Hepatocyte (in vitro differentiated cells): ENCODE data around the gene LENG8. TPM values are rescaled to one million over a fixed set of nuclear protein-coding genes. Genes with fewer than 3 reads are reported as not detected.

ENCODE experiments used
- DNase-seq: peaks from one replicate; pipeline ENCODE4 v3.0.0-alpha.2; 2016; ENCODE audit warnings: low spot score
- H2AFZ ChIP-seq: fragments of 200-600 bp; sonication (generic); 2 replicates; pipeline ENCODE4 v1.6.0; 2016; ENCODE audit warnings: antibody characterized with exemption, mild to moderate bottlenecking
- H3K27ac ChIP-seq: fragments of 200-600 bp; sonication (generic); 2 replicates; pipeline ENCODE4 v1.5.1; 2016; ENCODE audit warnings: mild to moderate bottlenecking
- H3K27me3 ChIP-seq: fragments of 200-600 bp; sonication (generic); 2 replicates; pipeline ENCODE4 v1.6.1; 2016
- H3K36me3 ChIP-seq: fragments of 200-600 bp; sonication (generic); replicated peaks from 2 replicates; pipeline ENCODE4 v1.5.1; 2016; ENCODE audit warnings: low read depth; ENCODE audit not compliant: insufficient read depth
- H3K4me1 ChIP-seq: fragments of 200-600 bp; sonication (generic); 2 replicates; pipeline ENCODE4 v1.5.1; 2016; ENCODE audit warnings: mild to moderate bottlenecking, moderate library complexity; ENCODE audit not compliant: insufficient read depth
- H3K4me2 ChIP-seq: fragments of 200-600 bp; sonication (generic); 2 replicates; pipeline ENCODE4 v1.6.0; 2016
- H3K4me3 ChIP-seq: fragments of 200-600 bp; sonication (generic); 2 replicates; pipeline ENCODE4 v1.5.1; 2016; ENCODE audit warnings: mild to moderate bottlenecking
- H3K79me2 ChIP-seq: fragments of 200-600 bp; sonication (generic); 2 replicates; pipeline ENCODE4 v1.6.0; 2017; ENCODE audit warnings: mild to moderate bottlenecking
- H3K9me2 ChIP-seq: fragments of 200-600 bp; sonication (generic); replicated peaks from 2 replicates; pipeline ENCODE4 v1.6.0; 2017; ENCODE audit warnings: mild to moderate bottlenecking; ENCODE audit not compliant: insufficient read depth
- H3K9me3 ChIP-seq: fragments of 200-600 bp; sonication (generic); 2 replicates; pipeline ENCODE4 v1.5.1; 2016; ENCODE audit warnings: low read depth, mild to moderate bottlenecking
- H4K20me1 ChIP-seq: fragments of 200-600 bp; sonication (generic); 2 replicates; pipeline ENCODE4 v1.6.0; 2016; ENCODE audit warnings: mild to moderate bottlenecking; ENCODE audit not compliant: insufficient read depth, poor library complexity, severe bottlenecking
- CTCF ChIP-seq: fragments of 200-600 bp; sonication (generic); IDR thresholded peaks from 2 replicates; pipeline ENCODE4 v1.5.1; 2016; ENCODE audit warnings: antibody characterized with exemption, mild to moderate bottlenecking; ENCODE audit not compliant: poor library complexity
- EZH2 ChIP-seq: fragments of 200-600 bp; sonication (generic); IDR thresholded peaks from 2 replicates; pipeline ENCODE4 v1.6.1; 2016; ENCODE audit warnings: antibody characterized with exemption, mild to moderate bottlenecking, borderline replicate concordance
- EZH2phosphoT487 ChIP-seq: fragments of 200-600 bp; sonication (generic); IDR thresholded peaks from one replicate; pipeline ENCODE4 v1.6.1; 2018; ENCODE audit warnings: antibody characterized with exemption, mild to moderate bottlenecking, low read depth, moderate library complexity; ENCODE audit not compliant: unreplicated experiment, severe bottlenecking
- WGBS: methylation state at CpG from one replicate; pipeline ENCODE4 v1.1.6; 2016; ENCODE audit warnings: low lambda C conversion rate; ENCODE audit errors: missing lambda C conversion rate; 5-methylcytosine and 5-hydroxymethylcytosine counted together
- polyA plus RNA-seq: library from polyadenylated mRNA; unstranded; fragments of >200 nt; fragmentation: Nextera tagmentation; extraction: Ambion mirVana; gene quantifications from 2 replicates; pipeline ENCODE4 v1.2.1, GENCODE V29; 2016
- total RNA-seq: library from RNA; depleted of rRNA; stranded (reverse); fragments of >200 nt; gene quantifications from 2 replicates; pipeline ENCODE4 v1.2.3, GENCODE V29; 2014

The LENG8 gene
- total and polyA plus RNA-seq, 2 experiments from 2014 or later: 36.6 to 54.0 TPM

DNA sequence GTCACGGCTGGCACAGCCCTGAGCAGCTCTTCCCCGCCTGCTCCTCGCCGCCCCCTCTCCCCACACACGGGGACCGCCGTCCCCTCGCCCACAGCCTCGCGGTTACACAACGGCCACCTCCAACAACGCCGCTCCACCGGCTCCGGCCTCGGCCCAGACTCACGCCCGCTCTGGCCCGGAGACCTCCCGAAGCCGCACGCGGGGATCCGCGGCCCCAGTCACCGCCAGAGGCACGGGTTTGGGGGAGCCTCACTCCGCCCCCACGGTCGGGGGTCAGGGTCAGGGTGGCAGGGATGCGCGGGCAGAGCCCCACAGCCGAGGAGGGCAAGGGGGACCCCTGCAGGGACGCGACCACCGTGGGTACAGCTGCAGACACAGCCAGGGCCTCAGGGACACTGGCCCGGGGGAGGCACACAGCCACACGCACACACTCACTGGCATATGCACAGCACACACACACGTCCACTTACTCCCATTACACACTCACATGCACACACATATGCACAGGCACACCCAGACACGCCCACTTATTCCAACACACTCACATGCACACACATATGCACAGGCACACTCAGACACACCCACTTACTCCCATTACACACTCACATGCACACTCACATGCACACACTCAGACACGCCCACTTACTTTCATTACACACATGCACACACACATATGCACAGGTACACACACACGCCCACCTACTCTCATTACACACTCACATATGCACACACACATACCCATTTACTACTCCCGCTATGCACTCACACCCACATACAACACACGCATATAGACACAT is 32.1 kb upstream of the LENG8 start:
- no peak overlapping the region for H3K4me3 ChIP-seq
- DNase-seq: no peak
- no peaks in the 10 kb centered on the region for H3K36me3 ChIP-seq
- H3K27ac ChIP-seq: no peak overlapping the region
- peaks cover 10% of the 10 kb centered on the region for H3K4me1 ChIP-seq
- no peaks in the 10 kb centered on the region for H3K9me3 ChIP-seq
- TF ChIP-seq EZH2phosphoT487: no peak
- H3K79me2 ChIP-seq: no peaks in the 10 kb centered on the region
- no peaks in the 10 kb centered on the region for H3K9me2 ChIP-seq
- H3K4me2 ChIP-seq: no peak overlapping the region
- H3K27me3 ChIP-seq: peaks cover 37% of the 10 kb centered on the region
- H2AFZ ChIP-seq: no peak overlapping the region
- WGBS: 78% methylated on average over 36 of the region's 44 CpGs
- no peaks in the 10 kb centered on the region for H4K20me1 ChIP-seq

DNA sequence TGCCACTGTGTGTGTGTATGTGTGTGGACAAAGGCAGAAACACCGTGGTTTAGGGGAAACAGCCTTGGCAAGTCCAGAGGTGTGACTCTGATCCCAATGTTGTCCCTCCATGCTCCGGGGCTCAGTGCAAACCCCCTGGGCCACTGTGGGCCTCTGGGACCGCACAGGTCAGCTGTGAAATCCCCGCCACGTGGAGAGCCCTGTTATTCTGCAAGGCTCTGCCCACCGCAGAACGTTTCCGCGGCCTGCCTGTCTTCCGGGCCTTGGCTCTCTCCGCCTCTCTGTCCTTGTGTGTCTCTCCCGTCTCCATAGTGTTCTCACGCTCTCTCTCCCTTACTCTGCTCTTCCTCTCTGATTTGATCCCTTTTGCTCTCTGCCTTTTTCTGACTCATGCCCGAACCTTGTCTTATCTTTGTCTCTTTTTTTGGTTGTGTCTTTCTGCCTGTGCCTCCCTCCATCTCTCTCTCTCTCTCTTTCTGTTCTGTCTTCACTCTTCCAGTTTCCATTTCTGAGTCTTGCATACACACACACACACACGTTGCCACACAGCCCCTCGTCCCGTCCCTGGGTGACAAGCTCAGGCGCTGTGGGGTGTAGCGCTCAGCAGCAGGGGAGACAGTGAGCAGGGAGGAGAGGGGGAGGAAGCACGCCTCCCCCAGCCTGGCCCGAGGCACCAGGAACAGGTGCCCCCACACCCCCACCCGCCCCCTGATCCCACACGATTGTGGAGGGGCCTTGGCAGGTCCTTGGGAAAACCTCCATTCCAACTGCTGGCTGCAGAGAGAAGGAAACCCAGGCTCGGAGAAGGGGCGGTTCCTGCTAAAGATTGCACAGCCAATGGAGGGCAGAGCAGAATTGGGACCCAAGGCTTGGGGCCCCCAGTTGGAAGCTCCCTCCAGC is 30.7 kb upstream of the LENG8 start:
- no peaks in the 10 kb centered on the region for H3K9me3 ChIP-seq
- WGBS: 44% methylated on average over 22 of the region's 25 CpGs
- H3K4me3 ChIP-seq: no peak overlapping the region
- no peaks in the 10 kb centered on the region for H3K79me2 ChIP-seq
- H3K27ac ChIP-seq: no peak overlapping the region
- no peak for DNase-seq
- peaks cover 43% of the 10 kb centered on the region for H3K27me3 ChIP-seq
- no peak overlapping the region for H2AFZ ChIP-seq
- H4K20me1 ChIP-seq: no peaks in the 10 kb centered on the region
- H3K9me2 ChIP-seq: no peaks in the 10 kb centered on the region
- H3K4me1 ChIP-seq: peaks cover 10% of the 10 kb centered on the region
- H3K4me2 ChIP-seq: peak overlapping the region; percentile 20
- no peaks in the 10 kb centered on the region for H3K36me3 ChIP-seq
- no peak for TF ChIP-seq CTCF
- TF ChIP-seq EZH2: no peak
- no peak for TF ChIP-seq EZH2phosphoT487

- H4K20me1 ChIP-seq: no peaks in the 10 kb centered on the region
- H2AFZ ChIP-seq: no peak overlapping the region
- no peak for TF ChIP-seq CTCF
- no peak for TF ChIP-seq EZH2phosphoT487
- no peak for TF ChIP-seq EZH2
- H3K4me2 ChIP-seq: no peak overlapping the region
- H3K9me2 ChIP-seq: no peaks in the 10 kb centered on the region
- no peaks in the 10 kb centered on the region for H3K9me3 ChIP-seq
- H3K27ac ChIP-seq: no peak overlapping the region
- no peaks in the 10 kb centered on the region for H3K36me3 ChIP-seq
- no peak overlapping the region for H3K4me3 ChIP-seq
- WGBS: 89% methylated on average over 11 of the region's 26 CpGs
- peaks cover 46% of the 10 kb centered on the region for H3K27me3 ChIP-seq
- peaks cover 10% of the 10 kb centered on the region for H3K4me1 ChIP-seq
- DNase-seq: no peak
- H3K79me2 ChIP-seq: no peaks in the 10 kb centered on the region
These were observed 29.8 kb upstream of the LENG8 start for GRCh38 chr19:54418930-54419800.
